IMR-90 (cell line): ENCODE results near the gene TFEB. TPM values are rescaled to one million over a fixed set of nuclear protein-coding genes. Genes with fewer than 3 reads are reported as not detected.

ENCODE experiments used
- ATAC-seq: fragments of 200-7000 bp; cut with Tn5 transposase; 2 replicates; pipeline ENCODE4 v1.9.1; 2020; ENCODE audit warnings: low read depth, mild to moderate bottlenecking, moderate library complexity
- BruUV-seq: library from RNA; stranded (reverse); fragments of 400-500 nt; replicated peaks from 2 replicates; lab custom pipeline; 2021; lab: Mats Ljungman, UMichigan
- CTCF ChIA-PET: fragments of 300-600 bp; formaldehyde crosslinking; extraction: SDS; loops from one replicate; lab custom pipeline; 2021; ENCODE audit warnings: antibody characterized with exemption; lab: Yijun Ruan, JAX
- POLR2A ChIA-PET: fragments of 300-600 bp; sonication (Branson Sonifier 250); formaldehyde crosslinking; loops from one replicate; lab custom pipeline; 2022; ENCODE audit warnings: antibody characterized with exemption; ENCODE audit not compliant: unreplicated experiment; lab: Charles Lee
- DNase-seq: peaks from one replicate; pipeline ENCODE4 v3.0.0; 2013
- H2AFZ ChIP-seq: replicated peaks from 2 replicates; pipeline ENCODE3; 2013; ENCODE audit warnings: low read length, mild to moderate bottlenecking; ENCODE audit not compliant: poor library complexity
- H2AK5ac ChIP-seq: 2 replicates; pipeline ENCODE4 v1.6.1; 2013; ENCODE audit warnings: low read depth, low read length, inconsistent platforms
- H2AK9ac ChIP-seq: replicated peaks from 2 replicates; pipeline ENCODE3; 2013; ENCODE audit warnings: mild to moderate bottlenecking, low read depth, low read length, moderate library complexity; ENCODE audit not compliant: poor library complexity
- H2BK120ac ChIP-seq: 2 replicates; pipeline ENCODE4 v1.6.1; 2013; ENCODE audit warnings: low read depth, low read length, inconsistent platforms
- H2BK15ac ChIP-seq: 3 replicates; pipeline ENCODE4 v1.6.1; 2013; ENCODE audit warnings: low read depth, low read length, inconsistent platforms
- H2BK20ac ChIP-seq: 2 replicates; pipeline ENCODE4 v1.6.1; 2013; ENCODE audit warnings: low read depth, mild to moderate bottlenecking, inconsistent platforms, low read length, moderate library complexity
- H2BK5ac ChIP-seq: 2 replicates; pipeline ENCODE4 v1.6.1; 2013; ENCODE audit warnings: mild to moderate bottlenecking, low read depth, low read length, inconsistent platforms; ENCODE audit not compliant: poor library complexity, severe bottlenecking
- H3K14ac ChIP-seq: replicated peaks from 2 replicates; pipeline ENCODE4 v1.6.1; 2013; ENCODE audit warnings: low read depth, low read length, inconsistent platforms
- H3K18ac ChIP-seq: 2 replicates; pipeline ENCODE4 v1.6.1; 2013; ENCODE audit warnings: low read depth, low read length, control low read depth
- H3K23ac ChIP-seq: 2 replicates; pipeline ENCODE4 v1.6.1; 2013; ENCODE audit warnings: low read depth, low read length, inconsistent platforms
- H3K27ac ChIP-seq: 2 replicates; pipeline ENCODE4 v1.5.1; 2013; ENCODE audit warnings: mild to moderate bottlenecking, control low read depth, low read length; ENCODE audit not compliant: insufficient read depth
- H3K27me3 ChIP-seq: 2 replicates; pipeline ENCODE4 v1.6.1; 2013; ENCODE audit warnings: low read length; ENCODE audit not compliant: control insufficient read depth, insufficient read depth
- H3K36me3 ChIP-seq: 2 replicates; pipeline ENCODE4 v1.6.1; 2013; ENCODE audit warnings: low read length, mixed read lengths; ENCODE audit not compliant: control insufficient read depth, insufficient read depth
- H3K4ac ChIP-seq: 2 replicates; pipeline ENCODE4 v1.6.1; 2013; ENCODE audit warnings: low read depth, low read length, inconsistent platforms
- H3K4me1 ChIP-seq: 2 replicates; pipeline ENCODE4 v1.6.1; 2013; ENCODE audit warnings: low read length, mixed read lengths; ENCODE audit not compliant: control insufficient read depth, insufficient read depth
- H3K4me2 ChIP-seq: 2 replicates; pipeline ENCODE4 v1.6.1; 2013; ENCODE audit warnings: low read depth, mild to moderate bottlenecking, control low read depth, low read length, moderate library complexity
- H3K4me3 ChIP-seq: 2 replicates; pipeline ENCODE4 v1.5.1; 2013; ENCODE audit warnings: low read depth, mild to moderate bottlenecking, control low read depth, low read length, moderate library complexity; ENCODE audit not compliant: insufficient read depth
- H3K56ac ChIP-seq: 2 replicates; pipeline ENCODE4 v1.6.1; 2013; ENCODE audit warnings: low read length, inconsistent platforms; ENCODE audit not compliant: insufficient read depth; ENCODE audit errors: extremely low read depth
- H3K79me1 ChIP-seq, 2 experiments: 2 replicates each; pipeline ENCODE4 v1.6.1; 2013; ENCODE audit warnings: low read length in 2 of 2, inconsistent platforms in 1 of 2, low read depth in 1 of 2
- H3K9ac ChIP-seq: 2 replicates; pipeline ENCODE4 v1.6.1; 2013; ENCODE audit warnings: low read depth, low read length, control low read depth
- H3K9me1 ChIP-seq: 2 replicates; pipeline ENCODE4 v1.6.1; 2013; ENCODE audit warnings: low read length, inconsistent platforms; ENCODE audit not compliant: insufficient read depth
- H3K9me3 ChIP-seq: 2 replicates; pipeline ENCODE4 v1.6.1; 2013; ENCODE audit warnings: low read length; ENCODE audit not compliant: control insufficient read depth, insufficient read depth
- H4K20me1 ChIP-seq: 2 replicates; pipeline ENCODE4 v1.6.1; 2013; ENCODE audit warnings: low read length, inconsistent platforms; ENCODE audit not compliant: insufficient read depth
- H4K5ac ChIP-seq: 2 replicates; pipeline ENCODE4 v1.6.1; 2013; ENCODE audit warnings: mild to moderate bottlenecking, low read depth, low read length, control low read depth
- H4K8ac ChIP-seq, 2 experiments: 2 replicates each; pipeline ENCODE4 v1.6.1; 2013; ENCODE audit warnings: low read depth in 2 of 2, low read length in 2 of 2, control low read depth in 1 of 2, inconsistent platforms in 1 of 2
- H4K91ac ChIP-seq: 2 replicates; pipeline ENCODE4 v1.6.1; 2013; ENCODE audit warnings: low read depth, low read length, inconsistent platforms; ENCODE audit not compliant: insufficient read depth
- BHLHE40 ChIP-seq: fragments of 150-350 bp; IDR thresholded peaks from 2 replicates; pipeline ENCODE4 v1.6.1; 2016; ENCODE audit warnings: mild to moderate bottlenecking, low read depth, low read length
- CEBPB ChIP-seq: IDR thresholded peaks from 2 replicates; pipeline ENCODE4 v1.6.1; 2012; ENCODE audit warnings: low read depth, low read length, improper control_type of control experiment
- ELK1 ChIP-seq: fragments of 150-350 bp; IDR thresholded peaks from 2 replicates; pipeline ENCODE4 v1.6.1; 2016; ENCODE audit warnings: low read depth, mild to moderate bottlenecking, low read length, moderate library complexity, borderline replicate concordance
- MXI1 ChIP-seq: IDR thresholded peaks from 2 replicates; pipeline ENCODE4 v1.6.1; 2012; ENCODE audit warnings: low read depth, mild to moderate bottlenecking, low read length, moderate library complexity, borderline replicate concordance
- NFE2L2 ChIP-seq: fragments of 150-350 bp; IDR thresholded peaks from 2 replicates; pipeline ENCODE4 v1.6.1; 2016; ENCODE audit warnings: low read depth, mild to moderate bottlenecking, low read length
- RCOR1 ChIP-seq: IDR thresholded peaks from 2 replicates; pipeline ENCODE4 v1.6.1; 2012; ENCODE audit warnings: mild to moderate bottlenecking, low read length, improper control_type of control experiment; ENCODE audit not compliant: insufficient replicate concordance
- RFX5 ChIP-seq: IDR thresholded peaks from 2 replicates; pipeline ENCODE4 v1.8.0; 2012; ENCODE audit warnings: low read depth, mild to moderate bottlenecking, low read length, moderate library complexity
- USF2 ChIP-seq: fragments of 150-350 bp; IDR thresholded peaks from 2 replicates; pipeline ENCODE4 v1.6.1; 2017; ENCODE audit warnings: mild to moderate bottlenecking, antibody characterized with exemption, low read length, low read depth
- WGBS, 2 experiments: methylation state at CpG; one replicate each; pipeline versions ENCODE4 v1.1.5 to v1.1.7; 2013; ENCODE audit warnings: missing lambda C conversion rate in 2 of 2; ENCODE audit not compliant: insufficient read length in 1 of 2; ENCODE audit errors: extremely low coverage in 2 of 2; 5-methylcytosine and 5-hydroxymethylcytosine counted together
- dilution Hi-C: fragments of 300-500 bp; cut with HindIII; formaldehyde crosslinking; loops from one replicate; pipeline ENCODE4 v1.14.3; 2018; ENCODE audit warnings: low sequenced_read_pairs; ENCODE audit not compliant: unreplicated experiment
- in situ Hi-C: fragments of 300-500 bp; cut with MboI; formaldehyde crosslinking; loops from 3 replicates; pipeline ENCODE4 v1.14.3; 2019; ENCODE audit warnings: low sequenced_read_pairs, inconsistent platforms, mixed read lengths
- intact Hi-C: fragments of 100-400 bp; cut with micrococcal nuclease; formaldehyde crosslinking; loops from 2 replicates; pipeline ENCODE4 v1.10.0; 2022
- polyA plus RNA-seq, 3 experiments: library from polyadenylated mRNA; depleted of rRNA; stranded (reverse); fragments of >200 nt; gene quantifications; 2 replicates each; pipeline ENCODE4 v1.2.3, GENCODE V29; 2012; ENCODE audit warnings: low replicate concordance in 1 of 3
- total RNA-seq: library from RNA; depleted of rRNA; stranded (reverse); fragments of >200 nt; gene quantifications from 2 replicates; pipeline ENCODE4 v1.2.3, GENCODE V29; 2012

The TFEB gene
- total and polyA plus RNA-seq, 2 of the 4 experiments (the other 2 are of a cell fraction): 4.5 to 4.9 TPM

GRCh38 chr6:41715795-41716515 lies 19.5 kb downstream of the TFEB start:
- H3K56ac ChIP-seq: no peak overlapping the region
- POLR2A ChIA-PET: no interaction called here
- no peak overlapping the region for H4K5ac ChIP-seq
- H3K18ac ChIP-seq: no peak overlapping the region
- H4K20me1 ChIP-seq: peaks cover 8% of the 10 kb centered on the region; the same call in 1 of the 2 replicates
- H2BK5ac ChIP-seq: no peak overlapping the region
- H2BK15ac ChIP-seq: no peak overlapping the region
- no peak overlapping the region for H3K14ac ChIP-seq
- dilution Hi-C loops (no loop called here), intact Hi-C loops (no loop called here), in situ Hi-C loops (no loop called here)
- H3K4me2 ChIP-seq: no peak overlapping the region
- H4K91ac ChIP-seq: no peak overlapping the region
- DNase-seq (no peak), ATAC-seq (no peak)
- H2BK20ac ChIP-seq: no peak overlapping the region
- peaks cover 11% of the 10 kb centered on the region for H3K9me1 ChIP-seq
- no peak overlapping the region for H2AK5ac ChIP-seq
- no peak overlapping the region for H3K27ac ChIP-seq
- BruUV-seq: no TSS peak
- H3K23ac ChIP-seq: no peak overlapping the region
- no peak overlapping the region for H3K4ac ChIP-seq
- CTCF ChIA-PET: interaction anchor here (1.1 kb wide), 1 partner anchor 9 kb away, joined by 3 read pairs; no protein-coding TSS in a partner anchor
- H3K9me3 ChIP-seq: no peaks in the 10 kb centered on the region
- H2BK120ac ChIP-seq: no peak overlapping the region
- peaks cover 0 to 5% of the 10 kb centered on the region in 2 experiments; a peak in 2 of 4 replicates for H3K79me1 ChIP-seq
- no CpG with 5 or more reads among the region's 5 CpGs for WGBS, 2 experiments
- H2AFZ ChIP-seq: no peak overlapping the region
- no peak overlapping the region for H4K8ac ChIP-seq
- TF ChIP-seq ELK1: no peak
- no peak for TF ChIP-seq MXI1
- TF ChIP-seq NFE2L2: no peak
- TF ChIP-seq RCOR1: no peak
- TF ChIP-seq USF2: no peak
- no peak for TF ChIP-seq RFX5
- no peak for TF ChIP-seq CEBPB
- TF ChIP-seq BHLHE40: no peak
- H3K27me3 ChIP-seq: no peaks in the 10 kb centered on the region
- H3K9ac ChIP-seq: no peak overlapping the region
- H3K4me1 ChIP-seq: peaks cover 23% of the 10 kb centered on the region
- H3K4me3 ChIP-seq: no peak overlapping the region
- H2AK9ac ChIP-seq: peak overlapping the region; percentile 46
- no peaks in the 10 kb centered on the region for H3K36me3 ChIP-seq
